IMR-90 (cell line): ENCODE data around the gene UBE2E2. TPM values are rescaled to one million over a fixed set of nuclear protein-coding genes. Genes with fewer than 3 reads are reported as not detected.

Experiments
- ATAC-seq: fragments of 200-7000 bp; cut with Tn5 transposase; 2 replicates; pipeline ENCODE4 v1.9.1; 2020; ENCODE audit warnings: low read depth, mild to moderate bottlenecking, moderate library complexity
- BruUV-seq: library from RNA; stranded (reverse); fragments of 400-500 nt; replicated peaks from 2 replicates; lab custom pipeline; 2021; lab: Mats Ljungman, UMichigan
- CTCF ChIA-PET: fragments of 300-600 bp; formaldehyde crosslinking; extraction: SDS; loops from one replicate; lab custom pipeline; 2021; ENCODE audit warnings: antibody characterized with exemption; lab: Yijun Ruan, JAX
- POLR2A ChIA-PET: fragments of 300-600 bp; sonication (Branson Sonifier 250); formaldehyde crosslinking; loops from one replicate; lab custom pipeline; 2022; ENCODE audit warnings: antibody characterized with exemption; ENCODE audit not compliant: unreplicated experiment; lab: Charles Lee
- DNase-seq: peaks from one replicate; pipeline ENCODE4 v3.0.0; 2013
- H2AFZ ChIP-seq: replicated peaks from 2 replicates; pipeline ENCODE3; 2013; ENCODE audit warnings: low read length, mild to moderate bottlenecking; ENCODE audit not compliant: poor library complexity
- H2AK5ac ChIP-seq: 2 replicates; pipeline ENCODE4 v1.6.1; 2013; ENCODE audit warnings: low read depth, low read length, inconsistent platforms
- H2AK9ac ChIP-seq: replicated peaks from 2 replicates; pipeline ENCODE3; 2013; ENCODE audit warnings: mild to moderate bottlenecking, low read depth, low read length, moderate library complexity; ENCODE audit not compliant: poor library complexity
- H2BK120ac ChIP-seq: 2 replicates; pipeline ENCODE4 v1.6.1; 2013; ENCODE audit warnings: low read depth, low read length, inconsistent platforms
- H2BK15ac ChIP-seq: 3 replicates; pipeline ENCODE4 v1.6.1; 2013; ENCODE audit warnings: low read depth, low read length, inconsistent platforms
- H2BK20ac ChIP-seq: 2 replicates; pipeline ENCODE4 v1.6.1; 2013; ENCODE audit warnings: low read depth, mild to moderate bottlenecking, inconsistent platforms, low read length, moderate library complexity
- H2BK5ac ChIP-seq: 2 replicates; pipeline ENCODE4 v1.6.1; 2013; ENCODE audit warnings: mild to moderate bottlenecking, low read depth, low read length, inconsistent platforms; ENCODE audit not compliant: poor library complexity, severe bottlenecking
- H3K14ac ChIP-seq: replicated peaks from 2 replicates; pipeline ENCODE4 v1.6.1; 2013; ENCODE audit warnings: low read depth, low read length, inconsistent platforms
- H3K18ac ChIP-seq: 2 replicates; pipeline ENCODE4 v1.6.1; 2013; ENCODE audit warnings: low read depth, low read length, control low read depth
- H3K23ac ChIP-seq: 2 replicates; pipeline ENCODE4 v1.6.1; 2013; ENCODE audit warnings: low read depth, low read length, inconsistent platforms
- H3K27ac ChIP-seq: 2 replicates; pipeline ENCODE4 v1.5.1; 2013; ENCODE audit warnings: mild to moderate bottlenecking, control low read depth, low read length; ENCODE audit not compliant: insufficient read depth
- H3K27me3 ChIP-seq: 2 replicates; pipeline ENCODE4 v1.6.1; 2013; ENCODE audit warnings: low read length; ENCODE audit not compliant: control insufficient read depth, insufficient read depth
- H3K36me3 ChIP-seq: 2 replicates; pipeline ENCODE4 v1.6.1; 2013; ENCODE audit warnings: low read length, mixed read lengths; ENCODE audit not compliant: control insufficient read depth, insufficient read depth
- H3K4ac ChIP-seq: 2 replicates; pipeline ENCODE4 v1.6.1; 2013; ENCODE audit warnings: low read depth, low read length, inconsistent platforms
- H3K4me1 ChIP-seq: 2 replicates; pipeline ENCODE4 v1.6.1; 2013; ENCODE audit warnings: low read length, mixed read lengths; ENCODE audit not compliant: control insufficient read depth, insufficient read depth
- H3K4me2 ChIP-seq: 2 replicates; pipeline ENCODE4 v1.6.1; 2013; ENCODE audit warnings: low read depth, mild to moderate bottlenecking, control low read depth, low read length, moderate library complexity
- H3K4me3 ChIP-seq: 2 replicates; pipeline ENCODE4 v1.5.1; 2013; ENCODE audit warnings: low read depth, mild to moderate bottlenecking, control low read depth, low read length, moderate library complexity; ENCODE audit not compliant: insufficient read depth
- H3K56ac ChIP-seq: 2 replicates; pipeline ENCODE4 v1.6.1; 2013; ENCODE audit warnings: low read length, inconsistent platforms; ENCODE audit not compliant: insufficient read depth; ENCODE audit errors: extremely low read depth
- H3K79me1 ChIP-seq, 2 experiments: 2 replicates each; pipeline ENCODE4 v1.6.1; 2013; ENCODE audit warnings: low read length in 2 of 2, inconsistent platforms in 1 of 2, low read depth in 1 of 2
- H3K9ac ChIP-seq: 2 replicates; pipeline ENCODE4 v1.6.1; 2013; ENCODE audit warnings: low read depth, low read length, control low read depth
- H3K9me1 ChIP-seq: 2 replicates; pipeline ENCODE4 v1.6.1; 2013; ENCODE audit warnings: low read length, inconsistent platforms; ENCODE audit not compliant: insufficient read depth
- H3K9me3 ChIP-seq: 2 replicates; pipeline ENCODE4 v1.6.1; 2013; ENCODE audit warnings: low read length; ENCODE audit not compliant: control insufficient read depth, insufficient read depth
- H4K20me1 ChIP-seq: 2 replicates; pipeline ENCODE4 v1.6.1; 2013; ENCODE audit warnings: low read length, inconsistent platforms; ENCODE audit not compliant: insufficient read depth
- H4K5ac ChIP-seq: 2 replicates; pipeline ENCODE4 v1.6.1; 2013; ENCODE audit warnings: mild to moderate bottlenecking, low read depth, low read length, control low read depth
- H4K8ac ChIP-seq, 2 experiments: 2 replicates each; pipeline ENCODE4 v1.6.1; 2013; ENCODE audit warnings: low read depth in 2 of 2, low read length in 2 of 2, control low read depth in 1 of 2, inconsistent platforms in 1 of 2
- H4K91ac ChIP-seq: 2 replicates; pipeline ENCODE4 v1.6.1; 2013; ENCODE audit warnings: low read depth, low read length, inconsistent platforms; ENCODE audit not compliant: insufficient read depth
- BHLHE40 ChIP-seq: fragments of 150-350 bp; IDR thresholded peaks from 2 replicates; pipeline ENCODE4 v1.6.1; 2016; ENCODE audit warnings: mild to moderate bottlenecking, low read depth, low read length
- CEBPB ChIP-seq: IDR thresholded peaks from 2 replicates; pipeline ENCODE4 v1.6.1; 2012; ENCODE audit warnings: low read depth, low read length, improper control_type of control experiment
- CHD1 ChIP-seq: IDR thresholded peaks from 2 replicates; pipeline ENCODE4 v1.6.1; 2012; ENCODE audit warnings: low read depth, low read length, improper control_type of control experiment
- FOS ChIP-seq: fragments of 150-350 bp; IDR thresholded peaks from 2 replicates; pipeline ENCODE4 v1.6.1; 2016; ENCODE audit warnings: low read depth, low read length
- MAFK ChIP-seq: IDR thresholded peaks from 2 replicates; pipeline ENCODE4 v1.6.1; 2012; ENCODE audit warnings: low read depth, low read length, improper control_type of control experiment
- MAZ ChIP-seq: IDR thresholded peaks from 2 replicates; pipeline ENCODE4 v1.6.1; 2012; ENCODE audit warnings: low read depth, mild to moderate bottlenecking, low read length, improper control_type of control experiment, moderate library complexity, borderline replicate concordance
- MXI1 ChIP-seq: IDR thresholded peaks from 2 replicates; pipeline ENCODE4 v1.6.1; 2012; ENCODE audit warnings: low read depth, mild to moderate bottlenecking, low read length, moderate library complexity, borderline replicate concordance
- NFE2L2 ChIP-seq: fragments of 150-350 bp; IDR thresholded peaks from 2 replicates; pipeline ENCODE4 v1.6.1; 2016; ENCODE audit warnings: low read depth, mild to moderate bottlenecking, low read length
- POLR2A ChIP-seq: IDR thresholded peaks from 2 replicates; pipeline ENCODE4 v1.6.1; 2012; ENCODE audit warnings: mild to moderate bottlenecking, low read depth, low read length
- RAD21 ChIP-seq: IDR thresholded peaks from 2 replicates; pipeline ENCODE4 v1.6.1; 2012; ENCODE audit warnings: low read length, improper control_type of control experiment
- RCOR1 ChIP-seq: IDR thresholded peaks from 2 replicates; pipeline ENCODE4 v1.6.1; 2012; ENCODE audit warnings: mild to moderate bottlenecking, low read length, improper control_type of control experiment; ENCODE audit not compliant: insufficient replicate concordance
- RFX5 ChIP-seq: IDR thresholded peaks from 2 replicates; pipeline ENCODE4 v1.8.0; 2012; ENCODE audit warnings: low read depth, mild to moderate bottlenecking, low read length, moderate library complexity
- SMC3 ChIP-seq: fragments of 150-350 bp; IDR thresholded peaks from 2 replicates; pipeline ENCODE4 v1.6.1; 2016; ENCODE audit warnings: low read depth, mild to moderate bottlenecking, antibody characterized with exemption, low read length, moderate library complexity
- WGBS, 2 experiments: methylation state at CpG; one replicate each; pipeline versions ENCODE4 v1.1.5 to v1.1.7; 2013; ENCODE audit warnings: missing lambda C conversion rate in 2 of 2; ENCODE audit not compliant: insufficient read length in 1 of 2; ENCODE audit errors: extremely low coverage in 2 of 2; 5-methylcytosine and 5-hydroxymethylcytosine counted together
- dilution Hi-C: fragments of 300-500 bp; cut with HindIII; formaldehyde crosslinking; loops from one replicate; pipeline ENCODE4 v1.14.3; 2018; ENCODE audit warnings: low sequenced_read_pairs; ENCODE audit not compliant: unreplicated experiment
- in situ Hi-C: fragments of 300-500 bp; cut with MboI; formaldehyde crosslinking; loops from 3 replicates; pipeline ENCODE4 v1.14.3; 2019; ENCODE audit warnings: low sequenced_read_pairs, inconsistent platforms, mixed read lengths
- intact Hi-C: fragments of 100-400 bp; cut with micrococcal nuclease; formaldehyde crosslinking; loops from 2 replicates; pipeline ENCODE4 v1.10.0; 2022
- polyA plus RNA-seq, 3 experiments: library from polyadenylated mRNA; depleted of rRNA; stranded (reverse); fragments of >200 nt; gene quantifications; 2 replicates each; pipeline ENCODE4 v1.2.3, GENCODE V29; 2012; ENCODE audit warnings: low replicate concordance in 1 of 3
- total RNA-seq: library from RNA; depleted of rRNA; stranded (reverse); fragments of >200 nt; gene quantifications from 2 replicates; pipeline ENCODE4 v1.2.3, GENCODE V29; 2012
- TF ChIP-seq, protein P1 (sequence below): conservative IDR thresholded peaks from 2 replicates; pipeline ENCODE4 v1.5.1; 2012; ENCODE audit warnings: mild to moderate bottlenecking, low read depth, low read length, improper control_type of control experiment
- TF ChIP-seq, protein P2 (sequence below): fragments of 150-350 bp; IDR thresholded peaks from 2 replicates; pipeline ENCODE4 v1.6.1; 2017; ENCODE audit warnings: mild to moderate bottlenecking, antibody characterized with exemption, low read length, low read depth
- TF ChIP-seq, protein P3 (sequence below): fragments of 150-350 bp; IDR thresholded peaks from 2 replicates; pipeline ENCODE4 v1.6.1; 2016; ENCODE audit warnings: low read depth, mild to moderate bottlenecking, low read length, moderate library complexity, borderline replicate concordance

UBE2E2 gene
- total and polyA plus RNA-seq, 2 of the 4 experiments (the other 2 are of a cell fraction) = 18.6 to 32.7 TPM

DNA sequence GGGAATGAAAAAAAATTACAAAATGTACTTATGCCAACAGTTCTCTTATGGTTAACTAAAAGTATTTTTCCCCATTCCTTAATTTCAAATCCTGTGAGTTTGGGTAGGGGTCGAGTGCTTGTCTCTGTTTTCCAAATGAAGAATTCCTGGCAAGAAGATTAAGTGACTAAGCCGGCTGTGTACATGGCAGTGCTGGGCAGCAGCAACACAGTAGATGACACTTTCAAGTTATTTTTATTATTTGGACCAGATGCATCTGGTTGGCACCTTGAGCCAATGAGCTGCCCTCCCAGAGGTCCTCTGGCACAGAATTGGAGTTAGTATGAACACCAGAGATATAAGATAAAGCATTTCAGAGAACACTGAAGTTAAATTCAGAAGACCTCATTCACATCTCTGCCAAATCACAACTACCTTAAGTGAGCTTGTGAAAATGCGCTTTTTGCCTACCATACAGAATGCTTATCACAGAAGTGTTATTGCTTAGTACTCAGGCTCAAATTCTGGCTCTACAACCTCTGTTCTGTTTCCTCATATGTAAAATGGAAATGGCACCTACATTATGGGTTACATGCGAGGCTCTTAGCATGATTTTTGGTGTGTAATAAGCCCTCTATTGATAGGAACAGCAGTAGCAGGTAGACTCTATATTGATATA, 256.9 kb downstream of the UBE2E2 start:
- no peak overlapping the region for H2AK5ac ChIP-seq
- H3K4me2 ChIP-seq = no peak overlapping the region
- H4K20me1 ChIP-seq = no peaks in the 10 kb centered on the region; the same call in 1 of the 2 replicates
- CTCF ChIA-PET = no interaction called here
- POLR2A ChIA-PET = no interaction called here
- no peak overlapping the region for H3K23ac ChIP-seq
- H3K56ac ChIP-seq = no peak overlapping the region
- no peak overlapping the region for H3K14ac ChIP-seq
- H3K4ac ChIP-seq = no peak overlapping the region
- DNase-seq = no peak
- H2BK120ac ChIP-seq = no peak overlapping the region
- intact Hi-C loops (no loop called here), in situ Hi-C loops (no loop called here), dilution Hi-C loops (no loop called here)
- H3K9me3 ChIP-seq = no peaks in the 10 kb centered on the region
- H3K4me3 ChIP-seq = no peak overlapping the region
- H3K79me1 ChIP-seq = peaks cover 5 to 6% of the 10 kb centered on the region in 2 experiments; a peak in 1 of 4 replicates
- no peaks in the 10 kb centered on the region for H3K9me1 ChIP-seq
- no peak overlapping the region for H2AFZ ChIP-seq
- H2AK9ac ChIP-seq = no peak overlapping the region
- H3K4me1 ChIP-seq = peaks cover 4% of the 10 kb centered on the region
- H3K9ac ChIP-seq = no peak overlapping the region
- no peak overlapping the region for H2BK5ac ChIP-seq
- no peaks in the 10 kb centered on the region for H3K27me3 ChIP-seq
- no TSS peak for BruUV-seq
- no peak for TF ChIP-seq MXI1
- no peak for TF ChIP-seq NFE2L2
- TF ChIP-seq CEBPB = no peak
- no peak for TF ChIP-seq MAZ
- TF ChIP-seq MAFK = no peak
- TF ChIP-seq CHD1 = no peak
- TF ChIP-seq RCOR1 = no peak
- TF ChIP-seq, protein P1, sequence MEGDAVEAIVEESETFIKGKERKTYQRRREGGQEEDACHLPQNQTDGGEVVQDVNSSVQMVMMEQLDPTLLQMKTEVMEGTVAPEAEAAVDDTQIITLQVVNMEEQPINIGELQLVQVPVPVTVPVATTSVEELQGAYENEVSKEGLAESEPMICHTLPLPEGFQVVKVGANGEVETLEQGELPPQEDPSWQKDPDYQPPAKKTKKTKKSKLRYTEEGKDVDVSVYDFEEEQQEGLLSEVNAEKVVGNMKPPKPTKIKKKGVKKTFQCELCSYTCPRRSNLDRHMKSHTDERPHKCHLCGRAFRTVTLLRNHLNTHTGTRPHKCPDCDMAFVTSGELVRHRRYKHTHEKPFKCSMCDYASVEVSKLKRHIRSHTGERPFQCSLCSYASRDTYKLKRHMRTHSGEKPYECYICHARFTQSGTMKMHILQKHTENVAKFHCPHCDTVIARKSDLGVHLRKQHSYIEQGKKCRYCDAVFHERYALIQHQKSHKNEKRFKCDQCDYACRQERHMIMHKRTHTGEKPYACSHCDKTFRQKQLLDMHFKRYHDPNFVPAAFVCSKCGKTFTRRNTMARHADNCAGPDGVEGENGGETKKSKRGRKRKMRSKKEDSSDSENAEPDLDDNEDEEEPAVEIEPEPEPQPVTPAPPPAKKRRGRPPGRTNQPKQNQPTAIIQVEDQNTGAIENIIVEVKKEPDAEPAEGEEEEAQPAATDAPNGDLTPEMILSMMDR = no peak
- no peak for TF ChIP-seq RFX5
- TF ChIP-seq BHLHE40 = no peak
- TF ChIP-seq, protein P2, sequence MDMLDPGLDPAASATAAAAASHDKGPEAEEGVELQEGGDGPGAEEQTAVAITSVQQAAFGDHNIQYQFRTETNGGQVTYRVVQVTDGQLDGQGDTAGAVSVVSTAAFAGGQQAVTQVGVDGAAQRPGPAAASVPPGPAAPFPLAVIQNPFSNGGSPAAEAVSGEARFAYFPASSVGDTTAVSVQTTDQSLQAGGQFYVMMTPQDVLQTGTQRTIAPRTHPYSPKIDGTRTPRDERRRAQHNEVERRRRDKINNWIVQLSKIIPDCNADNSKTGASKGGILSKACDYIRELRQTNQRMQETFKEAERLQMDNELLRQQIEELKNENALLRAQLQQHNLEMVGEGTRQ = no peak
- no peak for TF ChIP-seq SMC3
- no peak for TF ChIP-seq FOS
- no peak for TF ChIP-seq POLR2A
- TF ChIP-seq RAD21 = no peak
- TF ChIP-seq, protein P3, sequence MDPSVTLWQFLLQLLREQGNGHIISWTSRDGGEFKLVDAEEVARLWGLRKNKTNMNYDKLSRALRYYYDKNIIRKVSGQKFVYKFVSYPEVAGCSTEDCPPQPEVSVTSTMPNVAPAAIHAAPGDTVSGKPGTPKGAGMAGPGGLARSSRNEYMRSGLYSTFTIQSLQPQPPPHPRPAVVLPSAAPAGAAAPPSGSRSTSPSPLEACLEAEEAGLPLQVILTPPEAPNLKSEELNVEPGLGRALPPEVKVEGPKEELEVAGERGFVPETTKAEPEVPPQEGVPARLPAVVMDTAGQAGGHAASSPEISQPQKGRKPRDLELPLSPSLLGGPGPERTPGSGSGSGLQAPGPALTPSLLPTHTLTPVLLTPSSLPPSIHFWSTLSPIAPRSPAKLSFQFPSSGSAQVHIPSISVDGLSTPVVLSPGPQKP = no peak
- H2BK15ac ChIP-seq = no peak overlapping the region
- H4K91ac ChIP-seq = no peak overlapping the region
- no peak overlapping the region for H3K18ac ChIP-seq
- H3K27ac ChIP-seq = no peak overlapping the region
- no peak overlapping the region for H4K8ac ChIP-seq
- no peak for ATAC-seq
- no peak overlapping the region for H2BK20ac ChIP-seq
- 14% methylated on average over 1 of the region's 4 CpGs; no CpG with 5 or more reads in 1 of the 2 experiments for WGBS, 2 experiments
- H4K5ac ChIP-seq = no peak overlapping the region
- H3K36me3 ChIP-seq = no peaks in the 10 kb centered on the region
